Testis (tissue), 2 donors: Measurements from ENCODE around the gene REV1.

Experiments
- POLR2A ChIP-seq: fragments of 450-650 bp; IDR thresholded peaks from one replicate; pipeline ENCODE4 v1.6.1; 2017; ENCODE audit warnings: antibody characterized with exemption, mild to moderate bottlenecking, moderate library complexity
- TF ChIP-seq, protein P1 (sequence below), 3 experiments: fragments of 450-650 bp in 2 of 3; fragments of 200-600 bp in 1 of 3; sonication (generic) in 1 of 3; IDR thresholded peaks; one replicate each; pipeline ENCODE4 v1.5.1; 2016 to 2019; ENCODE audit warnings: antibody characterized with exemption in 3 of 3, mild to moderate bottlenecking in 2 of 3, moderate library complexity in 1 of 3

DNA sequence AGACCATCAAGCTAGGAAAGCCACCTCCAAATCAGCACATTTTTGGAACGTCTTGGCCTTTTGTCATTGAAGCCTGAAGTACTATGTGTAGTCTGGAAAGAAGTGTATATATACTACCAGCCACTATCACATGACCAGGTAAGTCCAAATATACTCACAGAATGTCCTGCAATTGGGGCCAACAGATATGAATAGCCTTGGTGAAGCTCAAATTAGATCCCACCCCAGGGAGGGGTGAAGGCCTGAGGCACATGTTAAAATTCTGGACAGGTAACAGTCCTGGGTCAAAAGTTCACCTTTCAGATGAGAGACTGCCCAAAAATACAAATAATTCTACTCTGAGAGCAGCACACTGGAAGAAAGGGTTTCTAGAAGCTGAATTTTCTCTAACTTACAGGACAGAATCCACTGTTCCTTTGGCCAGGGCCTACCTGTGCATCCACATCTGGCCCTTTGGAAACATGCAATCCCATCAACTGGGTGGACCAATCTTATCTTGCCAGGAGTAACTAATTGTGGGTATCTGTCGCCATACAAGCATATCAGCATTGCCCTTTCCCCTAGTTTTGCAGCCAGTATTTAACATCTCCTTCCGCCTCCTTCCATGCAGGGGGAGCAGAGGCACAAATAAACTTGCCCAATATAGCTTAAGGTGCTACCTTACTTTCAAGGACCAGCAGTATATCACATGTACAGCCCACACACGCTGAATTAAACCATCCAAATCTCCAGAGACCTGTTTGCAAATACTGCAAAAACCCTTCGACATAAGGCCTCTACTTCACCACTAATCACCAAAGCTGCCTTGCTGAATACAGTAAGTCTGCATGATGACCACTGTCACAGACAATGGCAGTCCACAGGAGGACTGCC is 84.8 kb downstream of the REV1 start:
- TF ChIP-seq, protein P1, sequence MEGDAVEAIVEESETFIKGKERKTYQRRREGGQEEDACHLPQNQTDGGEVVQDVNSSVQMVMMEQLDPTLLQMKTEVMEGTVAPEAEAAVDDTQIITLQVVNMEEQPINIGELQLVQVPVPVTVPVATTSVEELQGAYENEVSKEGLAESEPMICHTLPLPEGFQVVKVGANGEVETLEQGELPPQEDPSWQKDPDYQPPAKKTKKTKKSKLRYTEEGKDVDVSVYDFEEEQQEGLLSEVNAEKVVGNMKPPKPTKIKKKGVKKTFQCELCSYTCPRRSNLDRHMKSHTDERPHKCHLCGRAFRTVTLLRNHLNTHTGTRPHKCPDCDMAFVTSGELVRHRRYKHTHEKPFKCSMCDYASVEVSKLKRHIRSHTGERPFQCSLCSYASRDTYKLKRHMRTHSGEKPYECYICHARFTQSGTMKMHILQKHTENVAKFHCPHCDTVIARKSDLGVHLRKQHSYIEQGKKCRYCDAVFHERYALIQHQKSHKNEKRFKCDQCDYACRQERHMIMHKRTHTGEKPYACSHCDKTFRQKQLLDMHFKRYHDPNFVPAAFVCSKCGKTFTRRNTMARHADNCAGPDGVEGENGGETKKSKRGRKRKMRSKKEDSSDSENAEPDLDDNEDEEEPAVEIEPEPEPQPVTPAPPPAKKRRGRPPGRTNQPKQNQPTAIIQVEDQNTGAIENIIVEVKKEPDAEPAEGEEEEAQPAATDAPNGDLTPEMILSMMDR (IDR thresholded peaks at IDR 0.05): no peak
- no peak for TF ChIP-seq POLR2A
